DOHH2 (cell line): ENCODE data around the gene WIPF2.

Experiments used
- H3F3A ChIP-seq: fragments of 200-600 bp; sonication (generic), shearing (Covaris generic); 2 replicates; pipeline ENCODE4 v1.6.0; 2016; ENCODE audit warnings: antibody characterized with exemption, mild to moderate bottlenecking; ENCODE audit not compliant: control insufficient read depth, insufficient read depth
- H3K27ac ChIP-seq: fragments of 200-600 bp; sonication (generic); 2 replicates; pipeline ENCODE4 v1.5.1; 2014; ENCODE audit warnings: low read depth, mild to moderate bottlenecking, low read length, moderate library complexity
- H3K27me3 ChIP-seq: fragments of 200-600 bp; sonication (generic); 2 replicates; pipeline ENCODE4 v1.6.1; 2014; ENCODE audit warnings: mild to moderate bottlenecking, low read length, mixed read lengths; ENCODE audit not compliant: control insufficient read depth
- H3K36me3 ChIP-seq: fragments of 200-600 bp; sonication (generic); 2 replicates; pipeline ENCODE4 v1.6.1; 2014; ENCODE audit warnings: mild to moderate bottlenecking, low read length, moderate library complexity, mixed read lengths; ENCODE audit not compliant: control insufficient read depth
- H3K4me1 ChIP-seq: fragments of 200-600 bp; sonication (generic); 2 replicates; pipeline ENCODE4 v1.6.1; 2014; ENCODE audit warnings: mild to moderate bottlenecking, low read length, mixed read lengths; ENCODE audit not compliant: control insufficient read depth
- H3K4me2 ChIP-seq: fragments of 200-600 bp; sonication (generic); 2 replicates; pipeline ENCODE4 v1.6.0; 2014; ENCODE audit warnings: mild to moderate bottlenecking, low read length, moderate library complexity
- H3K4me3 ChIP-seq: fragments of 200-600 bp; sonication (generic); 2 replicates; pipeline ENCODE4 v1.5.1; 2014; ENCODE audit warnings: mild to moderate bottlenecking, low read length, mixed read lengths
- H3K79me2 ChIP-seq: fragments of 200-600 bp; sonication (generic); 2 replicates; pipeline ENCODE4 v1.6.1; 2014; ENCODE audit warnings: mild to moderate bottlenecking, low read length, mixed read lengths; ENCODE audit not compliant: control insufficient read depth
- H3K9me2 ChIP-seq: fragments of 200-600 bp; sonication (generic); replicated peaks from 2 replicates; pipeline ENCODE4 v1.6.1; 2014; ENCODE audit warnings: mild to moderate bottlenecking, low read length, mixed read lengths; ENCODE audit not compliant: control insufficient read depth
- H3K9me3 ChIP-seq: fragments of 200-600 bp; sonication (generic); 2 replicates; pipeline ENCODE4 v1.6.1; 2014; ENCODE audit warnings: antibody characterized with exemption, low read length, mixed read lengths; ENCODE audit not compliant: control insufficient read depth, insufficient read depth
- H4K20me1 ChIP-seq: fragments of 200-600 bp; sonication (generic); 2 replicates; pipeline ENCODE4 v1.6.0; 2014; ENCODE audit warnings: low read depth, mild to moderate bottlenecking, antibody characterized with exemption, low read length, moderate library complexity; ENCODE audit not compliant: control insufficient read depth, insufficient read depth
- CTCF ChIP-seq: fragments of 200-600 bp; sonication (generic); IDR thresholded peaks from one replicate; pipeline ENCODE4 v1.5.1; 2014; ENCODE audit warnings: antibody characterized with exemption, mild to moderate bottlenecking, low read depth, low read length; ENCODE audit not compliant: poor library complexity, severe bottlenecking
- EZH2phosphoT487 ChIP-seq: fragments of 200-600 bp; sonication (generic); IDR thresholded peaks from 2 replicates; pipeline ENCODE4 v1.6.1; 2017; ENCODE audit warnings: borderline replicate concordance, mild to moderate bottlenecking, antibody characterized with exemption, low read length, moderate library complexity, mixed read lengths

WIPF2 gene

DNA sequence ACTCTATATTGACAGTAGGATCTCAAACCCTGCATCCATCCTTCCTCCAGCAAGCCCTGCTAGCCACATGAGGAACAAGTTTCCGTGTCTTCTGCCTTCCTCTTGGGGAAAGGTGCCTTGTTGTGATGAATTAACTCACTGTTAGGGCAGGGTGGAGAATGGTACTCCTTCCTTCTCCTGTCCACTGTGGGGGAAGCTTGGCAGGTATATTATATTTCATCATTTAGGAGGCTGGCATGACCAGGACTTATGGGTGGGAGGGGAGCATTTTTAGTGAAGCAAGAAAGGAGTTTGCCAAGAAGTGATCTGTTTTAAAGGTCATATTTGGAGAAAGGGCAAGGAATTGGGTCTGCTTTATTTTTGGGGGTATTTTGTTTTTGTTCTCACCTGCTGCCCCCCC, 59.3 kb downstream of the WIPF2 start:
- Histone ChIP-seq H3K27me3 (no peaks in the 10 kb centered on the region), H3K79me2 (no peaks in the 10 kb centered on the region), H3K9me2 (no peaks in the 10 kb centered on the region), H4K20me1 (no peaks in the 10 kb centered on the region), H3K4me3 (no peak overlapping the region), H3K4me2 (no peak overlapping the region), H3K4me1 (peaks cover 19% of the 10 kb centered on the region), H3K9me3 (no peaks in the 10 kb centered on the region), H3K27ac (no peak overlapping the region), H3K36me3 (peaks cover 40% of the 10 kb centered on the region), H3F3A (no peaks in the 10 kb centered on the region)
- TF ChIP-seq EZH2phosphoT487 (no peak), CTCF (no peak)

DNA sequence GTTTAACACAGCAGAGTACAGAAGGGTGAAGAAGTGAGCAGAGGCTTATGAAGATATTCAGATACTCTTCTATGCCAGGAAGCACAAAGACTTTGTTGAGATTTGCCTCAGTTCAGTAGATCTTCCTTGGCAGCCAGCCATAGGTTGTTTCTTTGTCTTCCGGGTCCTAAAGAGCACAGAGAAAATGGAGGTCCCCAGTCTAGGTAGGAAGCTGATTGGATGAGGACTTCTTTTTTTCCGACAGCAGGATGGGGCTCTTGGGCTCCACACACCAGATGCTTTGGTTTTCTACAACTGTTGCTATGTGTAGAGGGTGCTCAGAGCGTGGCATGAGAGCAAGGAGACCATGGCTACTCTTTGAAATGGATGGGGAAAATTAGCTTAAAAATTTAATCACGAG, 60.3 kb downstream of the WIPF2 start:
- H3K4me2 ChIP-seq, result no peak overlapping the region
- peaks cover 32% of the 10 kb centered on the region for H3K36me3 ChIP-seq
- no peaks in the 10 kb centered on the region for H3K79me2 ChIP-seq
- H3K4me1 ChIP-seq, result peaks cover 11% of the 10 kb centered on the region
- H3K4me3 ChIP-seq, result no peak overlapping the region
- TF ChIP-seq EZH2phosphoT487 (no peak), CTCF (no peak)
- H3F3A ChIP-seq, result no peaks in the 10 kb centered on the region; the same call in 1 of the 2 replicates
- no peaks in the 10 kb centered on the region for H3K27me3 ChIP-seq
- H3K27ac ChIP-seq, result no peak overlapping the region
- H3K9me2 ChIP-seq, result no peaks in the 10 kb centered on the region
- no peaks in the 10 kb centered on the region for H3K9me3 ChIP-seq
- no peaks in the 10 kb centered on the region for H4K20me1 ChIP-seq

- Histone ChIP-seq H3K27me3 (no peaks in the 10 kb centered on the region), H3F3A (no peaks in the 10 kb centered on the region; the same call in 1 of the 2 replicates), H3K4me2 (no peak overlapping the region), H3K27ac (no peak overlapping the region), H3K79me2 (no peaks in the 10 kb centered on the region), H3K9me3 (no peaks in the 10 kb centered on the region), H4K20me1 (no peaks in the 10 kb centered on the region), H3K4me3 (no peak overlapping the region), H3K9me2 (no peaks in the 10 kb centered on the region), H3K4me1 (peaks cover under 1% of the 10 kb centered on the region), H3K36me3 (peaks cover 24% of the 10 kb centered on the region)
- TF ChIP-seq CTCF (no peak), EZH2phosphoT487 (no peak)
These were observed 62.6 kb downstream of the WIPF2 start for GRCh38 chr17:40281663-40282062.
